SJSA1 (cell line): ENCODE data around the gene KIF3B. TPM values are rescaled to one million over a fixed set of nuclear protein-coding genes. Genes with fewer than 3 reads are reported as not detected.

Experiments
- DNase-seq, 2 experiments: peaks; one replicate each; pipeline ENCODE4 v3.0.0-alpha.2; 2015 to 2020; ENCODE audit warnings: low spot score in 2 of 2, low read depth in 1 of 2
- H3K27ac ChIP-seq: fragments of 250-450 bp; sonication (Bioruptor Pico); 2 replicates; pipeline ENCODE4 v1.5.1; 2020; ENCODE audit warnings: mild to moderate bottlenecking, moderate library complexity
- H3K27me3 ChIP-seq: fragments of 250-450 bp; sonication (Bioruptor Pico); replicated peaks from 2 replicates; pipeline ENCODE4 v1.5.1; 2020; ENCODE audit warnings: mild to moderate bottlenecking, moderate library complexity
- H3K36me3 ChIP-seq: fragments of 250-450 bp; sonication (Bioruptor Pico); 2 replicates; pipeline ENCODE4 v1.5.1; 2020; ENCODE audit warnings: mild to moderate bottlenecking
- H3K4me1 ChIP-seq: fragments of 250-450 bp; sonication (Bioruptor Pico); replicated peaks from 2 replicates; pipeline ENCODE4 v1.6.1; 2021; ENCODE audit warnings: mild to moderate bottlenecking
- H3K4me3 ChIP-seq: fragments of 250-450 bp; sonication (Bioruptor Pico); 2 replicates; pipeline ENCODE4 v1.5.1; 2020; ENCODE audit warnings: mild to moderate bottlenecking
- H3K9me3 ChIP-seq: fragments of 250-450 bp; sonication (Bioruptor Pico); replicated peaks from 2 replicates; pipeline ENCODE4 v1.5.1; 2020; ENCODE audit warnings: mild to moderate bottlenecking
- total RNA-seq: library from RNA; depleted of rRNA; stranded (reverse); fragments of >200 nt; shearing (Covaris generic); gene quantifications from 2 replicates; pipeline ENCODE4 v1.2.3, GENCODE V29; 2014

Gene KIF3B
- total RNA-seq, 1 experiment from 2014 or later, result 15.7 TPM

GRCh38 chr20:32292548-32292947, 15.1 kb downstream of the KIF3B start:
- DNase-seq, result no peak
- Histone ChIP-seq H3K36me3 (no peaks in the 10 kb centered on the region), H3K4me1 (no peaks in the 10 kb centered on the region), H3K27ac (no peak overlapping the region), H3K27me3 (no peaks in the 10 kb centered on the region), H3K9me3 (no peaks in the 10 kb centered on the region), H3K4me3 (no peak overlapping the region)

GRCh38 chr20:32294071-32294470, 16.6 kb downstream of the KIF3B start:
- no peak for DNase-seq
- Histone ChIP-seq H3K4me3 (no peak overlapping the region), H3K27me3 (no peaks in the 10 kb centered on the region), H3K4me1 (no peaks in the 10 kb centered on the region), H3K27ac (no peak overlapping the region), H3K36me3 (no peaks in the 10 kb centered on the region), H3K9me3 (no peaks in the 10 kb centered on the region)

GRCh38 chr20:32296412-32296811, 19.0 kb downstream of the KIF3B start:
- Histone ChIP-seq H3K4me1 (no peaks in the 10 kb centered on the region), H3K27me3 (no peaks in the 10 kb centered on the region), H3K4me3 (no peak overlapping the region), H3K9me3 (no peaks in the 10 kb centered on the region), H3K27ac (no peak overlapping the region), H3K36me3 (no peaks in the 10 kb centered on the region)
- DNase-seq, result no peak

GRCh38 chr20:32296819-32297420, 19.5 kb downstream of the KIF3B start:
- Histone ChIP-seq H3K9me3 (no peaks in the 10 kb centered on the region), H3K27me3 (no peaks in the 10 kb centered on the region), H3K36me3 (no peaks in the 10 kb centered on the region), H3K4me3 (no peak overlapping the region), H3K4me1 (no peaks in the 10 kb centered on the region), H3K27ac (no peak overlapping the region)
- no peak for DNase-seq

GRCh38 chr20:32297439-32297838, 20.0 kb downstream of the KIF3B start:
- no peaks in the 10 kb centered on the region for H3K27me3 ChIP-seq

GRCh38 chr20:32300647-32301046, 23.2 kb downstream of the KIF3B start:
- Histone ChIP-seq H3K4me1 (no peaks in the 10 kb centered on the region), H3K4me3 (no peak overlapping the region), H3K27ac (no peak overlapping the region), H3K27me3 (no peaks in the 10 kb centered on the region), H3K36me3 (no peaks in the 10 kb centered on the region), H3K9me3 (no peaks in the 10 kb centered on the region)
- DNase-seq, result no peak

More at GRCh38 chr20:32297439-32297838, 20.0 kb downstream of the KIF3B start:
- Histone ChIP-seq H3K27ac (no peak overlapping the region), H3K4me1 (no peaks in the 10 kb centered on the region), H3K36me3 (no peaks in the 10 kb centered on the region), H3K4me3 (no peak overlapping the region), H3K9me3 (no peaks in the 10 kb centered on the region)
- no peak for DNase-seq

- H3K9me3 ChIP-seq, result no peaks in the 10 kb centered on the region
- no peaks in the 10 kb centered on the region for H3K27me3 ChIP-seq
- H3K36me3 ChIP-seq, result no peaks in the 10 kb centered on the region
- no peak for DNase-seq
- no peak overlapping the region for H3K4me3 ChIP-seq
- no peaks in the 10 kb centered on the region for H3K4me1 ChIP-seq
- no peak overlapping the region for H3K27ac ChIP-seq
Measured at GRCh38 chr20:32301719-32302506, 24.5 kb downstream of the KIF3B start.

GRCh38 chr20:32302507-32302872, 25.0 kb downstream of the KIF3B start:
- Histone ChIP-seq H3K27me3 (no peaks in the 10 kb centered on the region), H3K9me3 (no peaks in the 10 kb centered on the region), H3K4me1 (no peaks in the 10 kb centered on the region), H3K36me3 (no peaks in the 10 kb centered on the region), H3K4me3 (no peak overlapping the region), H3K27ac (no peak overlapping the region)
- no peak for DNase-seq

- no peak for DNase-seq
- Histone ChIP-seq H3K4me3 (no peak overlapping the region), H3K36me3 (no peaks in the 10 kb centered on the region), H3K4me1 (no peaks in the 10 kb centered on the region), H3K27ac (no peak overlapping the region), H3K27me3 (no peaks in the 10 kb centered on the region), H3K9me3 (no peaks in the 10 kb centered on the region)
Measured at GRCh38 chr20:32304131-32304746, 26.8 kb downstream of the KIF3B start.

GRCh38 chr20:32312718-32313424, 35.4 kb downstream of the KIF3B start:
- H3K36me3 ChIP-seq, result peaks cover 40% of the 10 kb centered on the region
- H3K27ac ChIP-seq, result no peak overlapping the region
- no peaks in the 10 kb centered on the region; the same call in 1 of the 2 replicates for H3K9me3 ChIP-seq
- no peaks in the 10 kb centered on the region for H3K27me3 ChIP-seq
- no peaks in the 10 kb centered on the region for H3K4me1 ChIP-seq
- no peak for DNase-seq
- no peak overlapping the region for H3K4me3 ChIP-seq

- H3K9me3 ChIP-seq, result no peaks in the 10 kb centered on the region; the same call in 1 of the 2 replicates
- H3K4me3 ChIP-seq, result no peak overlapping the region
- no peaks in the 10 kb centered on the region for H3K27me3 ChIP-seq
- H3K4me1 ChIP-seq, result no peaks in the 10 kb centered on the region
- DNase-seq, result no peak
- peaks cover 40% of the 10 kb centered on the region for H3K36me3 ChIP-seq
- H3K27ac ChIP-seq, result no peak overlapping the region
Measured at GRCh38 chr20:32314768-32315167, 37.3 kb downstream of the KIF3B start.

GRCh38 chr20:32315399-32315798, 37.9 kb downstream of the KIF3B start:
- Histone ChIP-seq H3K4me3 (no peak overlapping the region), H3K27me3 (no peaks in the 10 kb centered on the region), H3K9me3 (no peaks in the 10 kb centered on the region), H3K27ac (no peak overlapping the region), H3K4me1 (no peaks in the 10 kb centered on the region), H3K36me3 (peaks cover 33% of the 10 kb centered on the region)
- no peak for DNase-seq

GRCh38 chr20:32315891-32316290, 38.4 kb downstream of the KIF3B start:
- no peak overlapping the region for H3K27ac ChIP-seq
- no peaks in the 10 kb centered on the region for H3K27me3 ChIP-seq
- H3K4me1 ChIP-seq, result no peaks in the 10 kb centered on the region
- peaks cover 28% of the 10 kb centered on the region for H3K36me3 ChIP-seq
- no peak for DNase-seq
- no peaks in the 10 kb centered on the region for H3K9me3 ChIP-seq
- H3K4me3 ChIP-seq, result no peak overlapping the region

GRCh38 chr20:32316667-32317066, 39.2 kb downstream of the KIF3B start:
- no peak for DNase-seq
- no peak overlapping the region for H3K27ac ChIP-seq
- H3K4me3 ChIP-seq, result no peak overlapping the region
- no peaks in the 10 kb centered on the region for H3K4me1 ChIP-seq
- peaks cover 26% of the 10 kb centered on the region for H3K36me3 ChIP-seq
- no peaks in the 10 kb centered on the region for H3K9me3 ChIP-seq
- H3K27me3 ChIP-seq, result no peaks in the 10 kb centered on the region
